PC-9 (cell line): Measurements from ENCODE around the gene USH1C. TPM values are rescaled to one million over a fixed set of nuclear protein-coding genes. Genes with fewer than 3 reads are reported as not detected.

Experiments
- BruUV-seq: library from RNA; stranded (reverse); fragments of 400-500 nt; replicated peaks from 2 replicates; lab custom pipeline; 2021; lab: Mats Ljungman, UMichigan
- CTCF ChIA-PET: fragments of 300-600 bp; sonication (Branson Sonifier 250); formaldehyde crosslinking; loops from one replicate; lab custom pipeline; 2022; ENCODE audit warnings: antibody characterized with exemption; lab: Charles Lee
- POLR2A ChIA-PET: fragments of 300-600 bp; sonication (Branson Sonifier 250); formaldehyde crosslinking; loops from one replicate; lab custom pipeline; 2022; ENCODE audit warnings: antibody characterized with exemption; ENCODE audit not compliant: unreplicated experiment; lab: Charles Lee
- DNase-seq, 2 experiments: peaks; one replicate each; pipeline versions ENCODE4 v3.0.0 to v3.0.0-alpha.2; 2015 to 2022; ENCODE audit warnings: mixed read lengths in 1 of 2
- H2AFZ ChIP-seq: fragments of 200-600 bp; sonication (generic); 2 replicates; pipeline ENCODE4 v1.8.1; 2017; ENCODE audit warnings: antibody characterized with exemption
- H3F3A ChIP-seq: fragments of 200-600 bp; sonication (generic); 2 replicates; pipeline ENCODE4 v1.8.1; 2017; ENCODE audit warnings: antibody characterized with exemption, mild to moderate bottlenecking, low read depth; ENCODE audit not compliant: insufficient read depth
- H3K27ac ChIP-seq: fragments of 200-600 bp; sonication (generic); 2 replicates; pipeline ENCODE4 v1.6.1; 2016; ENCODE audit warnings: mixed run types
- H3K27me3 ChIP-seq: fragments of 200-600 bp; sonication (generic); 2 replicates; pipeline ENCODE4 v1.6.1; 2016; ENCODE audit warnings: low read depth, mixed run types; ENCODE audit not compliant: insufficient read depth
- H3K36me3 ChIP-seq: fragments of 200-600 bp; sonication (generic); 2 replicates; pipeline ENCODE4 v1.6.1; 2016; ENCODE audit warnings: low read depth, mixed run types
- H3K4me1 ChIP-seq: fragments of 200-600 bp; sonication (generic); replicated peaks from 2 replicates; pipeline ENCODE4 v1.6.1; 2016; ENCODE audit warnings: mixed run types; ENCODE audit not compliant: insufficient read depth
- H3K4me2 ChIP-seq: fragments of 200-600 bp; sonication (generic); 2 replicates; pipeline ENCODE4 v1.6.1; 2017; ENCODE audit warnings: mixed run types
- H3K4me3 ChIP-seq: fragments of 200-600 bp; sonication (generic); 2 replicates; pipeline ENCODE4 v1.6.1; 2016; ENCODE audit warnings: mixed run types
- H3K79me2 ChIP-seq: fragments of 200-600 bp; sonication (generic); 2 replicates; pipeline ENCODE4 v1.6.1; 2017; ENCODE audit warnings: low read depth, mixed run types
- H3K9me2 ChIP-seq: fragments of 200-600 bp; sonication (generic); 2 replicates; pipeline ENCODE4 v1.8.1; 2017; ENCODE audit warnings: mild to moderate bottlenecking; ENCODE audit not compliant: insufficient read depth
- H3K9me3 ChIP-seq: fragments of 200-600 bp; sonication (generic); 2 replicates; pipeline ENCODE4 v1.8.1; 2016; ENCODE audit warnings: low read depth; ENCODE audit not compliant: insufficient read depth
- H4K20me1 ChIP-seq: fragments of 200-600 bp; sonication (generic); 2 replicates; pipeline ENCODE4 v1.8.1; 2017; ENCODE audit not compliant: insufficient read depth
- CTCF ChIP-seq: fragments of 200-600 bp; sonication (generic); conservative IDR thresholded peaks from 2 replicates; pipeline ENCODE4 v1.6.1; 2017; ENCODE audit warnings: mixed run types, antibody characterized with exemption, mild to moderate bottlenecking, moderate library complexity
- EZH2 ChIP-seq: fragments of 200-600 bp; sonication (generic); IDR thresholded peaks from 2 replicates; pipeline ENCODE4 v1.8.0; 2017; ENCODE audit warnings: antibody characterized with exemption, low read depth
- intact Hi-C: fragments of 100-400 bp; cut with micrococcal nuclease; formaldehyde crosslinking; loops from one replicate; pipeline ENCODE4 v1.10.0; 2022; ENCODE audit not compliant: unreplicated experiment
- total RNA-seq: library from RNA; stranded (reverse); gene quantifications from 2 replicates; pipeline ENCODE4 v1.2.3, GENCODE V29; 2021

The USH1C gene
- total RNA-seq, 1 experiment from 2014 or later: not detected

GRCh38 chr11:17471501-17471900, 72.7 kb downstream of the USH1C start:
- intact Hi-C loops: no loop called here
- Histone ChIP-seq H3K79me2 (no peaks in the 10 kb centered on the region), H3K9me3 (no peaks in the 10 kb centered on the region), H3K4me1 (no peaks in the 10 kb centered on the region), H3K27ac (no peak overlapping the region), H3F3A (no peaks in the 10 kb centered on the region), H3K4me2 (no peak overlapping the region), H3K9me2 (no peaks in the 10 kb centered on the region), H3K4me3 (no peak overlapping the region), H3K36me3 (no peaks in the 10 kb centered on the region), H3K27me3 (peaks cover 80% of the 10 kb centered on the region), H4K20me1 (no peaks in the 10 kb centered on the region), H2AFZ (no peak overlapping the region)
- ChIA-PET CTCF (interaction anchor here (0.6 kb wide), 1 partner anchor 87 kb away, joined by 3 read pairs; no protein-coding TSS in a partner anchor), POLR2A (no interaction called here)
- no TSS peak for BruUV-seq
- TF ChIP-seq CTCF (no peak), EZH2 (no peak)
- no peak for DNase-seq

GRCh38 chr11:17469998-17470397, 74.2 kb downstream of the USH1C start:
- Histone ChIP-seq H3K9me2 (no peaks in the 10 kb centered on the region), H3K4me1 (no peaks in the 10 kb centered on the region), H3K27me3 (peaks cover 77% of the 10 kb centered on the region), H3F3A (no peaks in the 10 kb centered on the region), H3K36me3 (no peaks in the 10 kb centered on the region), H2AFZ (no peak overlapping the region), H3K79me2 (no peaks in the 10 kb centered on the region), H3K4me2 (no peak overlapping the region), H4K20me1 (no peaks in the 10 kb centered on the region), H3K9me3 (no peaks in the 10 kb centered on the region), H3K27ac (no peak overlapping the region), H3K4me3 (no peak overlapping the region)
- TF ChIP-seq EZH2 (no peak), CTCF (no peak)
- no peak for DNase-seq
- ChIA-PET POLR2A (no interaction called here), CTCF (no interaction called here)
- BruUV-seq: no TSS peak
- intact Hi-C loops: no loop called here

GRCh38 chr11:17468122-17468521, 76.1 kb downstream of the USH1C start:
- no peaks in the 10 kb centered on the region for H3K4me1 ChIP-seq
- peaks cover 77% of the 10 kb centered on the region for H3K27me3 ChIP-seq
- no peaks in the 10 kb centered on the region for H3K36me3 ChIP-seq
- H3K4me2 ChIP-seq: no peak overlapping the region
- ChIA-PET CTCF (no interaction called here), POLR2A (no interaction called here)
- intact Hi-C loops: no loop called here
- no peak overlapping the region for H2AFZ ChIP-seq
- H3K4me3 ChIP-seq: no peak overlapping the region
- H3K9me2 ChIP-seq: no peaks in the 10 kb centered on the region
- no peaks in the 10 kb centered on the region for H3K9me3 ChIP-seq
- H3F3A ChIP-seq: no peaks in the 10 kb centered on the region
- no TSS peak for BruUV-seq
- H3K79me2 ChIP-seq: no peaks in the 10 kb centered on the region
- no peak for DNase-seq
- TF ChIP-seq CTCF: no peak
- H4K20me1 ChIP-seq: no peaks in the 10 kb centered on the region
- no peak overlapping the region for H3K27ac ChIP-seq
